H1 (cell line): ENCODE results near the gene LONRF2. TPM values are rescaled to one million over a fixed set of nuclear protein-coding genes. Genes with fewer than 3 reads are reported as not detected.

Experiments
- CTCF ChIA-PET: fragments of 300-600 bp; sonication (Branson Sonifier 250); formaldehyde crosslinking; loops from one replicate; lab custom pipeline; 2021; ENCODE audit not compliant: partially characterized antibody; lab: Charles Lee
- POLR2A ChIA-PET: fragments of 300-600 bp; sonication (Branson Sonifier 250); formaldehyde crosslinking; loops from one replicate; lab custom pipeline; 2021; ENCODE audit warnings: inconsistent platforms; ENCODE audit not compliant: partially characterized antibody; lab: Charles Lee
- DNase-seq, 2 experiments: peaks; one replicate each; pipeline versions ENCODE4 v3.0.0 to v3.0.0-alpha.2; 2010 to 2022; ENCODE audit warnings: low spot score in 2 of 2, low read depth in 1 of 2, mixed read lengths in 1 of 2
- FAIRE-seq: peaks from 2 replicates; lab custom pipeline; 2011; peaks lifted over from hg19 to GRCh38; lab: Jason Lieb, UNC
- H2AFZ ChIP-seq: 2 replicates; pipeline ENCODE4 v1.8.1; 2012; ENCODE audit warnings: low read length, inconsistent platforms
- H2AK5ac ChIP-seq: 2 replicates; pipeline ENCODE4 v1.6.1; 2013; ENCODE audit warnings: low read depth, low read length
- H2BK120ac ChIP-seq: replicated peaks from 2 replicates; pipeline ENCODE3; 2013; ENCODE audit warnings: low read depth, low read length, inconsistent platforms
- H2BK12ac ChIP-seq: 2 replicates; pipeline ENCODE4 v1.6.1; 2013; ENCODE audit warnings: low read depth, low read length
- H2BK15ac ChIP-seq: 2 replicates; pipeline ENCODE4 v1.6.1; 2013; ENCODE audit warnings: low read length
- H2BK20ac ChIP-seq: 2 replicates; pipeline ENCODE4 v1.6.1; 2013; ENCODE audit warnings: low read length
- H2BK5ac ChIP-seq: 2 replicates; pipeline ENCODE4 v1.6.1; 2013; ENCODE audit warnings: low read depth, low read length
- H3K14ac ChIP-seq: 2 replicates; pipeline ENCODE4 v1.6.1; 2013; ENCODE audit warnings: inconsistent platforms; ENCODE audit not compliant: insufficient read length
- H3K18ac ChIP-seq: 2 replicates; pipeline ENCODE4 v1.6.1; 2013; ENCODE audit warnings: low read length; ENCODE audit errors: extremely low read depth
- H3K23ac ChIP-seq: 2 replicates; pipeline ENCODE4 v1.6.1; 2013; ENCODE audit warnings: inconsistent platforms; ENCODE audit not compliant: insufficient read length
- H3K23me2 ChIP-seq: 2 replicates; pipeline ENCODE4 v1.6.1; 2013; ENCODE audit warnings: low read depth, low read length
- H3K27ac ChIP-seq: 2 replicates; pipeline ENCODE4 v1.6.1; 2011; ENCODE audit warnings: low read depth, low read length, inconsistent platforms
- H3K27me3 ChIP-seq, 4 experiments: replicated peaks in 1 of 4; 1 replicate in 1 of 4; 2 replicates in 3 of 4; pipeline versions ENCODE4 v1.6.1 to v1.8.1; 2011 to 2013; ENCODE audit warnings: low read length in 3 of 4, mild to moderate bottlenecking in 3 of 4, inconsistent platforms in 2 of 4, mixed read lengths in 2 of 4, moderate library complexity in 1 of 4; ENCODE audit not compliant: control insufficient read depth in 3 of 4, insufficient read depth in 3 of 4; ENCODE audit errors: extremely low read depth in 1 of 4
- H3K36me3 ChIP-seq, 4 experiments: 2 replicates each; pipeline versions ENCODE4 v1.6.1 to v1.8.1; 2011 to 2013; ENCODE audit warnings: mild to moderate bottlenecking in 4 of 4, low read length in 3 of 4, moderate library complexity in 2 of 4, control low read depth in 1 of 4, inconsistent platforms in 1 of 4; ENCODE audit not compliant: insufficient read depth in 4 of 4, control insufficient read depth in 2 of 4
- H3K4ac ChIP-seq: replicated peaks from 2 replicates; pipeline ENCODE3; 2013; ENCODE audit warnings: low read length, low read depth, mixed read lengths, inconsistent platforms; ENCODE audit not compliant: insufficient read length
- H3K4me1 ChIP-seq, 4 experiments: replicated peaks in 1 of 4; 1 replicate in 1 of 4; 2 replicates in 3 of 4; pipeline versions ENCODE4 v1.6.1 to v1.8.1; 2011 to 2013; ENCODE audit warnings: low read length in 3 of 4, inconsistent platforms in 2 of 4, mixed read lengths in 1 of 4; ENCODE audit not compliant: insufficient read depth in 4 of 4, control insufficient read depth in 3 of 4
- H3K4me2 ChIP-seq, 2 experiments: 2 replicates each; pipeline versions ENCODE4 v1.6.1 to v1.8.1; 2011 to 2013; ENCODE audit warnings: low read depth in 2 of 2, low read length in 2 of 2, control low read depth in 1 of 2, inconsistent platforms in 1 of 2, mild to moderate bottlenecking in 1 of 2; ENCODE audit not compliant: insufficient read depth in 1 of 2
- H3K4me3 ChIP-seq, 4 experiments: fragments of 200-600, 300-600 bp in 1 of 4; sonication (generic), shearing (Covaris generic), sonication (Bioruptor Twin) in 1 of 4; 2 replicates each; pipeline versions ENCODE4 v1.5.1 to v1.8.1; 2011 to 2016; ENCODE audit warnings: low read length in 4 of 4, low read depth in 3 of 4, control low read depth in 2 of 4, inconsistent platforms in 2 of 4, mild to moderate bottlenecking in 2 of 4, mixed read lengths in 1 of 4, moderate library complexity in 1 of 4; ENCODE audit not compliant: insufficient read depth in 2 of 4; ENCODE audit errors: extremely low read depth in 1 of 4
- H3K56ac ChIP-seq: replicated peaks from 2 replicates; pipeline ENCODE3; 2013; ENCODE audit warnings: low read depth, mild to moderate bottlenecking, mixed read lengths, low read length, inconsistent platforms; ENCODE audit not compliant: insufficient read length
- H3K79me1 ChIP-seq: 2 replicates; pipeline ENCODE4 v1.6.1; 2013; ENCODE audit warnings: low read depth, low read length, control low read depth
- H3K79me2 ChIP-seq, 2 experiments: 2 replicates each; pipeline versions ENCODE4 v1.6.1 to v1.8.1; 2012 to 2013; ENCODE audit warnings: low read length in 2 of 2, mild to moderate bottlenecking in 2 of 2, inconsistent platforms in 1 of 2; ENCODE audit not compliant: insufficient read depth in 2 of 2, control insufficient read depth in 1 of 2
- H3K9ac ChIP-seq, 4 experiments: replicated peaks in 1 of 4; 1 replicate in 1 of 4; 2 replicates in 3 of 4; pipeline versions ENCODE4 v1.6.1 to v1.8.1; 2011 to 2013; ENCODE audit warnings: low read depth in 3 of 4, low read length in 3 of 4, control low read depth in 2 of 4, mild to moderate bottlenecking in 2 of 4, moderate library complexity in 2 of 4, inconsistent platforms in 1 of 4; ENCODE audit errors: extremely low read depth in 1 of 4
- H3K9me3 ChIP-seq, 2 experiments: 2 replicates each; pipeline versions ENCODE4 v1.6.1 to v1.8.1; 2012 to 2013; ENCODE audit warnings: mild to moderate bottlenecking in 2 of 2, moderate library complexity in 2 of 2, control low read depth in 1 of 2, inconsistent platforms in 1 of 2, low read depth in 1 of 2, low read length in 1 of 2, mixed read lengths in 1 of 2; ENCODE audit not compliant: insufficient read depth in 2 of 2
- H4K20me1 ChIP-seq, 2 experiments: replicated peaks in 1 of 2; 2 replicates each; pipeline versions ENCODE3 to v1.8.1; 2011 to 2013; ENCODE audit warnings: inconsistent platforms in 2 of 2, low read length in 2 of 2, mild to moderate bottlenecking in 1 of 2; ENCODE audit not compliant: insufficient read depth in 2 of 2, control insufficient read depth in 1 of 2
- H4K5ac ChIP-seq: 2 replicates; pipeline ENCODE4 v1.6.1; 2013; ENCODE audit warnings: low read length, low read depth, mixed read lengths, inconsistent platforms; ENCODE audit not compliant: insufficient read length
- H4K8ac ChIP-seq: 2 replicates; pipeline ENCODE4 v1.8.0; 2013; ENCODE audit warnings: mild to moderate bottlenecking, moderate library complexity, low read length, inconsistent platforms; ENCODE audit not compliant: insufficient read depth; ENCODE audit errors: extremely low read depth
- H4K91ac ChIP-seq: replicated peaks from 2 replicates; pipeline ENCODE3; 2013; ENCODE audit warnings: low read length, mixed read lengths, inconsistent platforms; ENCODE audit not compliant: insufficient read length
- CBX5 ChIP-seq: fragments of 300-800, 300-1000 bp; sonication (generic); IDR thresholded peaks from 2 replicates; pipeline ENCODE4 v1.7.1; 2016; ENCODE audit warnings: antibody characterized with exemption, low read length, low read depth
- CEBPB ChIP-seq: IDR thresholded peaks from 2 replicates; pipeline ENCODE4 v1.6.1; 2012; ENCODE audit warnings: low read depth, low read length
- CREB1 ChIP-seq: IDR thresholded peaks from 2 replicates; pipeline ENCODE4 v1.6.1; 2012; ENCODE audit warnings: inconsistent platforms
- MAX ChIP-seq: IDR thresholded peaks from 2 replicates; pipeline ENCODE4 v1.6.1; 2012; ENCODE audit warnings: inconsistent platforms
- SP2 ChIP-seq: IDR thresholded peaks from 2 replicates; pipeline ENCODE4 v1.6.1; 2012; ENCODE audit warnings: mild to moderate bottlenecking, low read length, inconsistent platforms
- WGBS, 2 experiments: shearing (Covaris generic) in 1 of 2; methylation state at CpG; one replicate each; pipeline versions ENCODE4 v1.1.6 to v1.1.7; 2013 to 2015; ENCODE audit warnings: low lambda C conversion rate in 2 of 2, mixed read lengths in 2 of 2, inconsistent platforms in 1 of 2, low coverage in 1 of 2, missing lambda C conversion rate in 1 of 2; ENCODE audit not compliant: insufficient replicate concordance in 2 of 2, insufficient coverage in 1 of 2, insufficient read length in 1 of 2; ENCODE audit errors: extremely low coverage in 1 of 2, missing lambda C conversion rate in 1 of 2; 5-methylcytosine and 5-hydroxymethylcytosine counted together
- polyA plus RNA-seq, 7 experiments: library from polyadenylated mRNA; depleted of rRNA in 3 of 7; stranded (reverse) in 5 of 7; unstranded in 2 of 7; fragments of >200 nt in 5 of 7; fragments of 200-250 nt in 2 of 7; gene quantifications; 1 replicate in 5 of 7; 2 replicates in 1 of 7; 4 replicates in 1 of 7; pipeline versions ENCODE4 v1.2.1 to v1.2.3, GENCODE V29; 2011 to 2013; ENCODE audit warnings: missing spikeins in 2 of 7, mixed read lengths in 2 of 7
- total RNA-seq: library from RNA; stranded (reverse); fragmentation: NEBNext Ultra II Directional; extraction: Animal tissue kit (Norgen Biotek cat#: 25700); gene quantifications from 2 replicates; pipeline ENCODE4 v1.2.1, GENCODE V29; 2021

The LONRF2 gene
- total and polyA plus RNA-seq, 2 of the 8 experiments (the other 6 are each of a cell fraction or from before 2014, with no cell fraction given), result 0.24 to 0.74 TPM

GRCh38 chr2:100367163-100367562 is 44.9 kb upstream of the LONRF2 start:
- no peak overlapping the region for H4K91ac ChIP-seq
- no peak overlapping the region for H3K23ac ChIP-seq
- no peak overlapping the region for H3K9ac ChIP-seq
- no peaks in the 10 kb centered on the region for H3K79me1 ChIP-seq
- H2AFZ ChIP-seq, result peak overlapping the region; percentile 98
- H3K4me1 ChIP-seq, result peaks cover 0 to 8% (median 4%) of the 10 kb centered on the region in 4 experiments; a peak in 3 of 7 replicates
- 88% methylated on average over 1 of the region's 1 CpG; no CpG with 5 or more reads in 1 of the 2 experiments for WGBS, 2 experiments
- H4K8ac ChIP-seq, result no peak overlapping the region
- no peak overlapping the region for H2BK15ac ChIP-seq
- H3K23me2 ChIP-seq, result no peaks in the 10 kb centered on the region
- H3K36me3 ChIP-seq, result no peaks in the 10 kb centered on the region
- no peak overlapping the region for H2BK20ac ChIP-seq
- FAIRE-seq (no peak), DNase-seq (no peak)
- TF ChIP-seq CREB1 (no peak), SP2 (no peak), CEBPB (no peak), MAX (no peak), CBX5 (no peak)
- H3K4me2 ChIP-seq, result no peak overlapping the region
- no peak overlapping the region for H4K5ac ChIP-seq
- H2BK5ac ChIP-seq, result no peak overlapping the region
- no peak overlapping the region for H2BK120ac ChIP-seq
- H3K14ac ChIP-seq, result no peak overlapping the region
- peaks cover 0 to 3% of the 10 kb centered on the region in 2 experiments; a peak in 1 of 4 replicates for H3K9me3 ChIP-seq
- no peaks in the 10 kb centered on the region for H4K20me1 ChIP-seq
- POLR2A ChIA-PET, result no interaction called here
- H3K4ac ChIP-seq, result no peak overlapping the region
- CTCF ChIA-PET, result interaction anchor here (0.5 to 7.4 kb wide), 4 partner anchors 14 to 106 kb away, joined by 3 to 46 read pairs (median 10); no protein-coding TSS in a partner anchor
- no peak overlapping the region for H3K18ac ChIP-seq
- H3K79me2 ChIP-seq, result no peaks in the 10 kb centered on the region
- no peak overlapping the region for H3K56ac ChIP-seq
- H2AK5ac ChIP-seq, result no peak overlapping the region
- no peak overlapping the region for H3K4me3 ChIP-seq
- H3K27ac ChIP-seq, result no peak overlapping the region
- H2BK12ac ChIP-seq, result no peak overlapping the region
- no peaks in the 10 kb centered on the region for H3K27me3 ChIP-seq
